HEK293 (cell line): ENCODE measurements around the gene ADSS1.

ENCODE experiments used
- CTCF ChIA-PET: fragments of 350-600 bp; formaldehyde crosslinking; extraction: SDS; loops from one replicate; lab custom pipeline; 2021; ENCODE audit warnings: antibody characterized with exemption; lab: Yijun Ruan, JAX
- POLR2A ChIA-PET: fragments of 300-600 bp; formaldehyde crosslinking; extraction: SDS; loops from one replicate; lab custom pipeline; 2020; ENCODE audit warnings: antibody characterized with exemption, inconsistent platforms; lab: Yijun Ruan, JAX
- H3K27ac ChIP-seq: fragments of 200-500 bp; sonication (Bioruptor generic); 2 replicates; pipeline ENCODE4 v1.5.1; 2014; ENCODE audit warnings: low read depth, low read length, control low read depth, inconsistent platforms; ENCODE audit errors: extremely low read depth
- H3K36me3 ChIP-seq, 2 experiments: fragments of 200-500 bp in 1 of 2; sonication (Bioruptor generic) in 1 of 2; 1 replicate in 1 of 2; 2 replicates in 1 of 2; pipeline ENCODE4 v1.5.1; 2014 to 2017; ENCODE audit warnings: inconsistent platforms in 2 of 2, low read length in 2 of 2; ENCODE audit not compliant: control insufficient read depth in 2 of 2, insufficient read depth in 1 of 2
- H3K4me1 ChIP-seq: fragments of 200-500 bp; sonication (Bioruptor generic); 2 replicates; pipeline ENCODE4 v1.5.1; 2014; ENCODE audit warnings: mild to moderate bottlenecking, low read length, inconsistent platforms; ENCODE audit not compliant: control insufficient read depth, insufficient read depth
- H3K4me3 ChIP-seq: 2 replicates; pipeline ENCODE4 v1.5.1; 2011; ENCODE audit warnings: low read depth, mild to moderate bottlenecking, control low read depth, low read length, moderate library complexity
- H3K9me3 ChIP-seq: fragments of 200-500 bp; sonication (Bioruptor generic); 2 replicates; pipeline ENCODE4 v1.5.1; 2014; ENCODE audit warnings: low read depth, low read length, inconsistent platforms; ENCODE audit not compliant: control insufficient read depth, insufficient read depth
- EGR2 ChIP-seq: fragments of 450-650 bp; formaldehyde crosslinking; IDR thresholded peaks from 2 replicates; pipeline ENCODE4 v1.5.1; 2016; ENCODE audit warnings: low read depth, missing biosample characterization, missing genetic modification characterization
- GLIS1 ChIP-seq: fragments of 450-650 bp; formaldehyde crosslinking; IDR thresholded peaks from 2 replicates; pipeline ENCODE4 v1.5.1; 2016; ENCODE audit warnings: missing biosample characterization, missing genetic modification characterization
- IKZF3 ChIP-seq: fragments of 450-650 bp; IDR thresholded peaks from 2 replicates; pipeline ENCODE4 v1.5.0; 2018; ENCODE audit warnings: missing biosample characterization, mild to moderate bottlenecking, missing genetic modification characterization, moderate library complexity
- KLF1 ChIP-seq: fragments of 450-650 bp; formaldehyde crosslinking; IDR thresholded peaks from 2 replicates; pipeline ENCODE4 v1.5.1; 2016; ENCODE audit warnings: missing biosample characterization, missing genetic modification characterization
- KLF8 ChIP-seq: fragments of 450-650 bp; formaldehyde crosslinking; IDR thresholded peaks from 2 replicates; pipeline ENCODE4 v1.5.1; 2016; ENCODE audit warnings: missing biosample characterization, missing genetic modification characterization
- REPIN1 ChIP-seq: fragments of 450-650 bp; formaldehyde crosslinking; IDR thresholded peaks from 2 replicates; pipeline ENCODE4 v1.5.1; 2017; ENCODE audit warnings: missing biosample characterization, missing genetic modification characterization, low read depth
- ZBTB8A ChIP-seq: fragments of 450-650 bp; formaldehyde crosslinking; IDR thresholded peaks from 2 replicates; pipeline ENCODE4 v1.5.1; 2016; ENCODE audit warnings: missing biosample characterization, missing genetic modification characterization
- ZFHX2 ChIP-seq: fragments of 450-650 bp; formaldehyde crosslinking; conservative IDR thresholded peaks from 2 replicates; pipeline ENCODE4 v1.5.1; 2016; ENCODE audit warnings: missing biosample characterization, missing genetic modification characterization
- ZFP41 ChIP-seq: fragments of 450-650 bp; formaldehyde crosslinking; IDR thresholded peaks from 2 replicates; pipeline ENCODE4 v1.5.1; 2016; ENCODE audit warnings: missing biosample characterization, missing genetic modification characterization, borderline replicate concordance
- ZNF2 ChIP-seq: fragments of 450-650 bp; formaldehyde crosslinking; IDR thresholded peaks from 2 replicates; pipeline ENCODE4 v1.5.1; 2016; ENCODE audit warnings: missing biosample characterization, missing genetic modification characterization
- ZNF335 ChIP-seq: fragments of 450-650 bp; formaldehyde crosslinking; conservative IDR thresholded peaks from 2 replicates; pipeline ENCODE4 v1.5.1; 2016; ENCODE audit warnings: missing biosample characterization, missing genetic modification characterization
- ZNF404 ChIP-seq: fragments of 450-650 bp; formaldehyde crosslinking; IDR thresholded peaks from 2 replicates; pipeline ENCODE4 v1.5.1; 2017; ENCODE audit warnings: missing biosample characterization, missing genetic modification characterization
- ZNF416 ChIP-seq: fragments of 450-650 bp; formaldehyde crosslinking; IDR thresholded peaks from 2 replicates; pipeline ENCODE4 v1.5.1; 2016; ENCODE audit warnings: missing biosample characterization, missing genetic modification characterization
- ZNF423 ChIP-seq: fragments of 450-650 bp; formaldehyde crosslinking; IDR thresholded peaks from 2 replicates; pipeline ENCODE4 v1.5.1; 2016; ENCODE audit warnings: missing biosample characterization, missing genetic modification characterization
- ZNF530 ChIP-seq: fragments of 450-650 bp; formaldehyde crosslinking; IDR thresholded peaks from 2 replicates; pipeline ENCODE4 v1.5.1; 2016; ENCODE audit warnings: low read depth, missing biosample characterization, missing genetic modification characterization
- ZNF561 ChIP-seq: fragments of 450-650 bp; IDR thresholded peaks from 2 replicates; pipeline ENCODE4 v1.5.1; 2018; ENCODE audit warnings: missing biosample characterization, missing genetic modification characterization, borderline replicate concordance
- ZXDB ChIP-seq: fragments of 450-650 bp; formaldehyde crosslinking; IDR thresholded peaks from 2 replicates; pipeline ENCODE4 v1.5.1; 2016; ENCODE audit warnings: missing biosample characterization, missing genetic modification characterization
- TF ChIP-seq, protein P1 (sequence below): fragments of 450-650 bp; formaldehyde crosslinking; IDR thresholded peaks from 2 replicates; pipeline ENCODE4 v1.5.1; 2016; ENCODE audit warnings: missing biosample characterization, missing genetic modification characterization
- TF ChIP-seq, protein P2 (sequence below): fragments of 450-650 bp; IDR thresholded peaks from 2 replicates; pipeline ENCODE4 v1.5.1; 2018; ENCODE audit warnings: missing biosample characterization, mild to moderate bottlenecking, missing genetic modification characterization
- TF ChIP-seq, protein P3 (sequence below): fragments of 450-650 bp; formaldehyde crosslinking; IDR thresholded peaks from 2 replicates; pipeline ENCODE4 v1.5.0; 2017; ENCODE audit warnings: missing biosample characterization, missing genetic modification characterization, borderline replicate concordance
- TF ChIP-seq, protein P4 (sequence below): fragments of 450-650 bp; formaldehyde crosslinking; IDR thresholded peaks from 2 replicates; pipeline ENCODE4 v1.5.1; 2016; ENCODE audit warnings: missing biosample characterization, missing genetic modification characterization
- TF ChIP-seq, protein P5 (sequence below): fragments of 450-650 bp; formaldehyde crosslinking; IDR thresholded peaks from 2 replicates; pipeline ENCODE4 v1.5.1; 2016; ENCODE audit warnings: missing biosample characterization, missing genetic modification characterization

Gene ADSS1

DNA sequence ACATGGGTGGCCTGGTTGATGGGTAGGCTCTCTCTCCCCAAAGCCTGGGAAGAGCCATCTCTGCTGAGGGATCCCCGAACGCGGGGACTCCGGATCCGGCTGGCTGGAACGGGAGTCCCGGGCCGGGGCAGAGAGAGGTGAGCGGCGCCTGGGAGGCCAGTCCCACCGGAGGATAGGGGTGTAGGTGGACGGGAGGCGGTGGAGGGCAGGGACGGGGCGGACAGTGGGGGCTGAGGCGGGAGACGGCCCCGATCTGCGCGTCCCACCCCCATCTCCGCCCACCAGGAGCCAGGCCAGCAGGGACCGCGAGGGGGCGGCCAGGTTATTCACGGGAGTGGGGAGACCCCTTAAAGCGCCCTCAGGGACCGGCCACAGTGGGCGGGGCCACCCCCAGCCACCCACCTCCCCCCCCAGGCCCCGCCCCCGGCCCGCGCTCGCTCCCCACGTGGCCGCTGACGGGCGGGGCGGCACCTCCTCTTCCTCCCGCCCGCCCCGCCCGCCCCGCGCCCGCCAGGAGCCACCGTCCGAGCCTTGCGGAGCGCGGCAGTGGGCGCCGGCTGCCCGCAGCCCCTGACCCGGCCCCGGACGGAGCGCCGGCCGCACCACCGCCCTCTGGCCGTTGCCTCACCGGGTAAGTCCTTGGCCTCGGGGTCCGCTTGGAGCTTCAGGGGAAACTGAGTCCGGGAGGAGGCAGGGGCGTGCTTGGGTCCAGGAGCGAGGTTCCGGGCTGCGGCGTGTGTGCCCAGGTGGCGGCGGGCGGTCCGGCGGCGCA lies 34.7 kb upstream of the ADSS1 start, which contains the start of gene INF2 (continued):
- TF ChIP-seq, protein P1, sequence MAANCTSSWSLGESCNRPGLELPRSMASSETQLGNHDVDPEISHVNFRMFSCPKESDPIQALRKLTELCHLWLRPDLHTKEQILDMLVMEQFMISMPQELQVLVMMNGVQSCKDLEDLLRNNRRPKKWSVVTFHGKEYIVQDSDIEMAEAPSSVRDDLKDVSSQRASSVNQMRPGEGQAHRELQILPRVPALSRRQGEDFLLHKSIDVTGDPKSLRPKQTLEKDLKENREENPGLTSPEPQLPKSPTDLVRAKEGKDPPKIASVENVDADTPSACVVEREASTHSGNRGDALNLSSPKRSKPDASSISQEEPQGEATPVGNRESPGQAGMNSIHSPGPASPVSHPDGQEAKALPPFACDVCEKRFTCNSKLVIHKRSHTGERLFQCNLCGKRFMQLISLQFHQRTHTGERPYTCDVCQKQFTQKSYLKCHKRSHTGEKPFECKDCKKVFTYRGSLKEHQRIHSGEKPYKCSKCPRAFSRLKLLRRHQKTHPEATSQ (tag by site-specific recombination), result no peak
- no peak for TF ChIP-seq ZNF404
- TF ChIP-seq, protein P2, sequence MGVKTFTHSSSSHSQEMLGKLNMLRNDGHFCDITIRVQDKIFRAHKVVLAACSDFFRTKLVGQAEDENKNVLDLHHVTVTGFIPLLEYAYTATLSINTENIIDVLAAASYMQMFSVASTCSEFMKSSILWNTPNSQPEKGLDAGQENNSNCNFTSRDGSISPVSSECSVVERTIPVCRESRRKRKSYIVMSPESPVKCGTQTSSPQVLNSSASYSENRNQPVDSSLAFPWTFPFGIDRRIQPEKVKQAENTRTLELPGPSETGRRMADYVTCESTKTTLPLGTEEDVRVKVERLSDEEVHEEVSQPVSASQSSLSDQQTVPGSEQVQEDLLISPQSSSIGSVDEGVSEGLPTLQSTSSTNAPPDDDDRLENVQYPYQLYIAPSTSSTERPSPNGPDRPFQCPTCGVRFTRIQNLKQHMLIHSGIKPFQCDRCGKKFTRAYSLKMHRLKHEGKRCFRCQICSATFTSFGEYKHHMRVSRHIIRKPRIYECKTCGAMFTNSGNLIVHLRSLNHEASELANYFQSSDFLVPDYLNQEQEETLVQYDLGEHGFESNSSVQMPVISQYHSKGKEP (tag by site-specific recombination), result no peak
- TF ChIP-seq ZNF416 (tag by site-specific recombination), result no peak
- TF ChIP-seq REPIN1 (tag by site-specific recombination), result no peak
- no peak for TF ChIP-seq IKZF3

DNA sequence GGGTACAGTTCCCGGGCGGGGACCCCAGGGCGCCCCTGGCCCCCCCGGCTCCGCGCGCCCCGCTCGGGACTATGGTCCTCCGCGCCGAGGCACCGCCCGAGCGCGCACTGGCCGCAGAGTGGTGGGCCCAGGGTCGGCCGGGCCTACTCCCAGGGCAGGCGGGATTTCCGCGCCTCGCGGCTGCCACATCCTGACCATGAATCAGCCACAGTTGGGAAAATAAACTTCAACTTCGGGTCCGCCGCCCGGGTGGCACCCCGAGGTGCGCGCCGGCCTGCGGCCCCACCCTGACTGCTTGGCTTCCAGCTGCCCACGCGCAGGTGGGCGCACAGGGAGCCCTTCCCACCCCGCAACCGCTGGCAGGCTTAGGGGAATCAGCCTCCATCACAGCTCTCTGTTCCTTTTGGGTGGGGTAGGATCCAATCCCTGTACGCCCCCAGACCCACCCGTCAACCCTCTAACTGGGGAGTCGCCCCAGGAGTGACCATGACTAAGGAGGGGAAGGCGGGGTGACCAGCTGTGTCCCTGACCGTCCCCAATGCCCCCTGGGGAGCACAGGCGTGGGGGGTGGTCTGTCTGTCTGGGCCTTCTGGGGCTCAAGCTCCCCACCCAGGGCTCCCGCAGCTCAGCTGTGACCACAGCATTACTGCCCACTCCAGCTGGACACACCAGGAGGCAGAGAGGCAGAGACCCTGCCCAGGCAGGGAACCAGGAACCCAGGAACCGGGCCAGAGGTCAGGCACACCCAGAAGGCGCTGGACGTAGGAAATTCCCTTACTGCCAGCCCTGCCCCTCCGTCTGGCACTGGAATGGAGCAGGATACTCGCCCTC lies 33.9 kb upstream of the ADSS1 start:
- Histone ChIP-seq H3K36me3 (peaks cover 0 to 32% of the 10 kb centered on the region in 2 experiments; a peak in 1 of 3 replicates), H3K4me3 (peak overlapping the region; percentile 85), H3K4me1 (no peaks in the 10 kb centered on the region; the same call in 1 of the 2 replicates), H3K9me3 (no peaks in the 10 kb centered on the region), H3K27ac (peak overlapping the region; percentile 69; the same call in 1 of the 2 replicates)
- POLR2A ChIA-PET, result interaction anchor here (0.6 kb wide), 1 partner anchor 897 kb away, joined by 12 read pairs; no protein-coding TSS in a partner anchor
- CTCF ChIA-PET, result interaction anchor here (0.6 to 1.4 kb wide), 6 partner anchors 12 to 114 kb away, joined by 3 to 6 read pairs (median 3); partner anchors contain the start of gene SIVA1
- 0 out of 2 replicates have a peak, but pooled peaks have one; percentile 48 for TF ChIP-seq ZNF561 (tag by site-specific recombination)
- 0 out of 2 replicates have a peak, but pooled peaks have one; percentile 32 for TF ChIP-seq ZXDB (tag by site-specific recombination)
- peak; percentile 62 for TF ChIP-seq ZBTB8A (tag by site-specific recombination)
- no peak for TF ChIP-seq ZFP41 (tag by site-specific recombination)
- no peak for TF ChIP-seq ZNF530 (tag by site-specific recombination)
- TF ChIP-seq ZNF335, result peak; percentile 26
- TF ChIP-seq, protein P2 (tag by site-specific recombination), result no peak
- peak; percentile 34; the same call in 1 of the 2 replicates for TF ChIP-seq KLF8
- no peak for TF ChIP-seq ZNF2 (tag by site-specific recombination)
- TF ChIP-seq, protein P3, sequence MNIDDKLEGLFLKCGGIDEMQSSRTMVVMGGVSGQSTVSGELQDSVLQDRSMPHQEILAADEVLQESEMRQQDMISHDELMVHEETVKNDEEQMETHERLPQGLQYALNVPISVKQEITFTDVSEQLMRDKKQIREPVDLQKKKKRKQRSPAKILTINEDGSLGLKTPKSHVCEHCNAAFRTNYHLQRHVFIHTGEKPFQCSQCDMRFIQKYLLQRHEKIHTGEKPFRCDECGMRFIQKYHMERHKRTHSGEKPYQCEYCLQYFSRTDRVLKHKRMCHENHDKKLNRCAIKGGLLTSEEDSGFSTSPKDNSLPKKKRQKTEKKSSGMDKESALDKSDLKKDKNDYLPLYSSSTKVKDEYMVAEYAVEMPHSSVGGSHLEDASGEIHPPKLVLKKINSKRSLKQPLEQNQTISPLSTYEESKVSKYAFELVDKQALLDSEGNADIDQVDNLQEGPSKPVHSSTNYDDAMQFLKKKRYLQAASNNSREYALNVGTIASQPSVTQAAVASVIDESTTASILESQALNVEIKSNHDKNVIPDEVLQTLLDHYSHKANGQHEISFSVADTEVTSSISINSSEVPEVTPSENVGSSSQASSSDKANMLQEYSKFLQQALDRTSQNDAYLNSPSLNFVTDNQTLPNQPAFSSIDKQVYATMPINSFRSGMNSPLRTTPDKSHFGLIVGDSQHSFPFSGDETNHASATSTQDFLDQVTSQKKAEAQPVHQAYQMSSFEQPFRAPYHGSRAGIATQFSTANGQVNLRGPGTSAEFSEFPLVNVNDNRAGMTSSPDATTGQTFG (tag by site-specific recombination), result no peak
- TF ChIP-seq EGR2, result peak; percentile 81
- TF ChIP-seq, protein P4, sequence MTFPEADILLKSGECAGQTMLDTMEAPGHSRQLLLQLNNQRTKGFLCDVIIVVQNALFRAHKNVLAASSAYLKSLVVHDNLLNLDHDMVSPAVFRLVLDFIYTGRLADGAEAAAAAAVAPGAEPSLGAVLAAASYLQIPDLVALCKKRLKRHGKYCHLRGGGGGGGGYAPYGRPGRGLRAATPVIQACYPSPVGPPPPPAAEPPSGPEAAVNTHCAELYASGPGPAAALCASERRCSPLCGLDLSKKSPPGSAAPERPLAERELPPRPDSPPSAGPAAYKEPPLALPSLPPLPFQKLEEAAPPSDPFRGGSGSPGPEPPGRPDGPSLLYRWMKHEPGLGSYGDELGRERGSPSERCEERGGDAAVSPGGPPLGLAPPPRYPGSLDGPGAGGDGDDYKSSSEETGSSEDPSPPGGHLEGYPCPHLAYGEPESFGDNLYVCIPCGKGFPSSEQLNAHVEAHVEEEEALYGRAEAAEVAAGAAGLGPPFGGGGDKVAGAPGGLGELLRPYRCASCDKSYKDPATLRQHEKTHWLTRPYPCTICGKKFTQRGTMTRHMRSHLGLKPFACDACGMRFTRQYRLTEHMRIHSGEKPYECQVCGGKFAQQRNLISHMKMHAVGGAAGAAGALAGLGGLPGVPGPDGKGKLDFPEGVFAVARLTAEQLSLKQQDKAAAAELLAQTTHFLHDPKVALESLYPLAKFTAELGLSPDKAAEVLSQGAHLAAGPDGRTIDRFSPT (tag by site-specific recombination), result peak; percentile 17; the same call in 1 of the 2 replicates
- peak; percentile 78 for TF ChIP-seq GLIS1 (tag by site-specific recombination)
- TF ChIP-seq ZNF423 (tag by site-specific recombination), result peak; percentile 92
- TF ChIP-seq KLF1 (tag by site-specific recombination), result peak; percentile 61
- TF ChIP-seq ZFHX2 (tag by site-specific recombination), result peak; percentile 91
- TF ChIP-seq, protein P5, sequence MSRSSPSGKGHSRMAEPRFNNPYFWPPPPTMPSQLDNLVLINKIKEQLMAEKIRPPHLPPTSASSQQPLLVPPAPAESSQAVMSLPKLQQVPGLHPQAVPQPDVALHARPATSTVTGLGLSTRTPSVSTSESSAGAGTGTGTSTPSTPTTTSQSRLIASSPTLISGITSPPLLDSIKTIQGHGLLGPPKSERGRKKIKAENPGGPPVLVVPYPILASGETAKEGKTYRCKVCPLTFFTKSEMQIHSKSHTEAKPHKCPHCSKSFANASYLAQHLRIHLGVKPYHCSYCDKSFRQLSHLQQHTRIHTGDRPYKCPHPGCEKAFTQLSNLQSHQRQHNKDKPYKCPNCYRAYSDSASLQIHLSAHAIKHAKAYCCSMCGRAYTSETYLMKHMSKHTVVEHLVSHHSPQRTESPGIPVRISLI (tag by site-specific recombination), result no peak
